ENCODE results near the gene GALNT14. TPM values are rescaled to one million over a fixed set of nuclear protein-coding genes. Genes with fewer than 3 reads are reported as not detected.

Gene GALNT14
- total and polyA plus RNA-seq, 8 donors = 1.9 to 9.1 (median 2.8) TPM

GRCh38 chr2:30883822-30884221 lies 254.4 kb downstream of the GALNT14 start:
- H3K9me3 ChIP-seq = no peaks in the 10 kb centered on the region
- TF ChIP-seq CTCF (IDR thresholded peaks at IDR 0.05) = no peak
- DNase-seq = no peak
- ATAC-seq = no peak
- H3K27me3 ChIP-seq = no peaks in the 10 kb centered on the region
- no peaks in the 10 kb centered on the region for H3K36me3 ChIP-seq
- intact Hi-C loops (cut with DNase I) = no loop called here
- 68 to 78% methylated on average over 3 of the region's 3 CpGs for WGBS, 2 donors
- H3K27ac ChIP-seq = no peak overlapping the region
- FAIRE-seq = no peak
- H3K4me3 ChIP-seq = no peak overlapping the region
- H3K4me1 ChIP-seq = no peaks in the 10 kb centered on the region

GRCh38 chr2:30883184-30883583 lies 255.1 kb downstream of the GALNT14 start:
- no peak for TF ChIP-seq CTCF (IDR thresholded peaks at IDR 0.05)
- no peaks in the 10 kb centered on the region for H3K27me3 ChIP-seq
- H3K4me3 ChIP-seq = no peak overlapping the region
- FAIRE-seq (no peak), DNase-seq (no peak), ATAC-seq (no peak)
- intact Hi-C loops (cut with DNase I) = no loop called here
- H3K27ac ChIP-seq = no peak overlapping the region
- H3K9me3 ChIP-seq = no peaks in the 10 kb centered on the region
- no peaks in the 10 kb centered on the region for H3K4me1 ChIP-seq
- H3K36me3 ChIP-seq = no peaks in the 10 kb centered on the region
- WGBS, 2 donors = 85 to 86% methylated on average over 4 of the region's 4 CpGs

DNA sequence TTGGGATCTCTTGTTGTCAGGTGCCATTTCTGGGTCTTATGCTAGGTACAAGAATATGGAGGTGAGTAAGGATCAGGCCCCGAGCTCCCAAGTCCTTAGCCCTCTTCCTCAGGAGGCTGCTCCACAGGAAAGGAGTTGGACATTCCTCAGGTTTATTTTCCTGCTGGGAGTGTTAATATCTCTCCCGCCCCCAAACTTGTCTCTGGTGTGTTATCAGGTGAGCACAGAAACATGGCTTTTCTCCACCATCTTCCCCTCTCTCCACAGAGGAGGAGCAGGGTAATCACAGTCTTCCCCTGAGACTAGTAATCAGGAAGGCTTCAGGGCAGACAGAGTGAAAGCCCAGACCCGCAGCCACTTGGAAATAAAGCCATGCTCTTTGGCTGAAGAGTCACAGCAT lies 257.7 kb downstream of the GALNT14 start:
- DNase-seq (no peak), FAIRE-seq (no peak), ATAC-seq (no peak)

DNA sequence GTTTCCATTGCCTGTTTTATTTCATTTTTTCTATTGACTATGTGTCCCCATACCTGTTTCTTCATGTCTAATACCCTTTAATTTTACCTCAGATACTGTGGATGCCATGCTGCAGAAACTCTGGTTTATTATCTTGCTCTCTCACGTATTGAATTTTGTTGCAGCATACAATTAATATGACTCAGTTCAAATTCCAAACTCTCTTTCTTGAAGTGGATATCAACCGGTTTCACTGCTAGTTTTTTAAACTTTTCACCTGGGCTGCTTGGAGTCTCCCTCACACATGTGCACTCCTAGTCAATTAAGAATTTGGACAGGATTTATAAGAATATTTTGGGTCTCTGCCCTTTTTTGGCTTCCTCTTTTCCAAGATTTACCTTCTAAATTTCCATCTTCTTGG lies 260.4 kb downstream of the GALNT14 start:
- TF ChIP-seq CTCF (IDR thresholded peaks at IDR 0.05) = no peak
- no peak overlapping the region for H3K27ac ChIP-seq
- FAIRE-seq = no peak
- intact Hi-C loops (cut with DNase I) = no loop called here
- no peaks in the 10 kb centered on the region for H3K27me3 ChIP-seq
- no peaks in the 10 kb centered on the region for H3K36me3 ChIP-seq
- no peak for DNase-seq
- H3K4me1 ChIP-seq = no peaks in the 10 kb centered on the region
- H3K9me3 ChIP-seq = no peaks in the 10 kb centered on the region
- H3K4me3 ChIP-seq = no peak overlapping the region
- 65 to 66% methylated on average over 2 of the region's 2 CpGs for WGBS, 2 donors
- no peak for ATAC-seq

More for the DNA sequence above, 257.7 kb downstream of the GALNT14 start:
- WGBS, 2 donors = 67 to 78% methylated on average over 3 of the region's 3 CpGs
- Histone ChIP-seq H3K4me3 (no peak overlapping the region), H3K27ac (no peak overlapping the region), H3K36me3 (no peaks in the 10 kb centered on the region), H3K27me3 (no peaks in the 10 kb centered on the region), H3K9me3 (no peaks in the 10 kb centered on the region), H3K4me1 (no peaks in the 10 kb centered on the region)
- TF ChIP-seq CTCF (IDR thresholded peaks at IDR 0.05) = no peak
- intact Hi-C loops (cut with DNase I) = no loop called here

DNA sequence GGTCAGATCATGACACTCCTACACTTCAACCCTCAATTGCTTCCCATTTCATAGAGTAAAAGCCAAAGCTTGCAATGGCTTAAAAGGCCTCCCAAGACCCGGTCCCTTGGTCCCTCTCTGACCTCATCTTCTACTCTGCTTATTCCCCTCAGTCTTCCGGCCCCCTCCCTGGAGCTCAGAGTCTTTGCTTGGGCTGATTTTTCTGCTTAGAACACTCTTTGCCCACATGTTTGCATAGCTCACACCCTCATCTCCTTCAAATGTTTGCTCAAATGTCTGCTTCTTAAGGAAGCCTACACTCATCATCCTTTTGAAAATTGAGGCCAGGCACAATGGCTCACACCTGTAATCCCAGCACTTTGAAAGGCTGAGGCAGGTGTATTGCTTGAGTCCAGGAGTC lies 265.4 kb downstream of the GALNT14 start:
- no peak for DNase-seq
- intact Hi-C loops (cut with DNase I) = no loop called here
- FAIRE-seq = no peak
- Histone ChIP-seq H3K27ac (no peak overlapping the region), H3K9me3 (no peaks in the 10 kb centered on the region), H3K27me3 (no peaks in the 10 kb centered on the region), H3K4me1 (no peaks in the 10 kb centered on the region), H3K36me3 (no peaks in the 10 kb centered on the region), H3K4me3 (no peak overlapping the region)
- no peak for TF ChIP-seq CTCF (IDR thresholded peaks at IDR 0.05)
- WGBS, 2 donors = 62 to 64% methylated on average over 2 of the region's 2 CpGs
- no peak for ATAC-seq
